ENCODE results near the gene CABP7.

The CABP7 gene

DNA sequence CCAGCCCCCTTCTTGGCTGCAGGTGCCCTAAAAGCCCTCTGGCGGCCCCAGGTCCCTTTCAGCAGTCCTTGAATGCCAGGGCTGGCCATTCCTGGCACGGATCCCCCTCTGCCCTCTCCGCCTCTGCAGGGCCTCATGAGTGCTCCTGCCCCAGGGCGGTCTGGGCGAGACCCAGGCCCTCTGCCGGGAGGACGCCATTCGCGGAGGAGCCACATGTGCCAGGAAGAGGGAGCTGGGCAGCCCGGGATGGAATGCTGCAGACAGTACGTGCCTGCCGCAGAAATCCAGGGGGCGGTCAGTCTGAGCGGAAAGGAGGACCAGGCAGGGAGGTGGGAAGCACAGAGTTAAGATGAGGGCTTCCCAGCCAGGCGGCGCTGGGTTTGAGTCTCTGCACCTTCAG is 2.8 kb downstream of the CABP7 start:
- no peak for DNase-seq (ENCODE audit: low spot score in 2 of 2)
- no peaks in the 10 kb centered on the region for H3K36me3 ChIP-seq (replicated peaks)
- H3K27me3 ChIP-seq (ENCODE audit: low read depth): peaks cover 31% of the 10 kb centered on the region
- no peaks in the 10 kb centered on the region for H3K4me1 ChIP-seq
- in situ Hi-C loops (cut with MboI; ENCODE audit: low sequenced_read_pairs): no loop called here
- no peaks in the 10 kb centered on the region for H3K9me3 ChIP-seq
- H3K4me3 ChIP-seq: no peak overlapping the region

DNA sequence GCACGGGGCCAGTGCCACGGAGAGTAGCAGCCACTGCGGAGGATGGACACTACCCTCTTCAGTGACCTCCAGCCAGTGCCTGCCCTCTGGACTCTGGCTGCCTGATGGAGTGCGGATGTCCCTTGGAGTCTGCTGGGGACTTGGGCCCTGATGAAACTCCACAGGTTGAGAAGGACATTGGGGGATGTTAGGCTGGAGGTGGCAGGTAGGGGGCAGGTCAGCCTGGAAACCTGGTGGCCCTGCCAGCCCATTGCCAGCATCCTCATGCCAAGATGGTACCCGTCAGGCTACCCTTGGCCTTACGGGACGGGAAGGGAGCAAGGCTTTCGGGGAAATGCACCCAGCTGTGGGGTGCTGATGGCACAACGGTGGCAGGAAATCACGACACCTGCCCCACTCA is 4.0 kb downstream of the CABP7 start:
- peaks cover 22% of the 10 kb centered on the region for H3K27me3 ChIP-seq (ENCODE audit: low read depth)
- no peaks in the 10 kb centered on the region for H3K4me1 ChIP-seq
- H3K4me3 ChIP-seq: no peak overlapping the region
- no peaks in the 10 kb centered on the region for H3K9me3 ChIP-seq
- DNase-seq (ENCODE audit: low spot score in 2 of 2): no peak
- no peaks in the 10 kb centered on the region for H3K36me3 ChIP-seq (replicated peaks)
- in situ Hi-C loops (cut with MboI; ENCODE audit: low sequenced_read_pairs): no loop called here

DNA sequence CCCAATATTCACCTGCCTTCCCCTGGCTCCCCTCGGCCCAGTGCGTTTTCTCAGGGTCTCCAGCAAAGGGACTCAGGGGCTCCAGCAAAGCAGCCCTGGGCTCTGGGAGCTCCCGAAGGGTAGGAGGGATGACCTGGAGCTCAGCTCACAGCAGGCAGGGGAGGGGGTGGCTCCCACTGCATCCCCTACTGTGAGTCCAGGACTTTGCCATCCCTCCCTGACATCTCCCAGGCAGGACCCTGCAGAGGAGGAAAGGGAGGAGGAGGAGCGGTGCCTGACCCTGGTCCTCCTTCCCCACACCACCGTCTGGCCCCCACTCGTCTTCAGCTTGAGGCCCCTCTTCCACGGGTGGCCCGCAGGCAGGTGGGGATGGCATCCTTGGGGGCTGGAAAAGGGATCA is 5.0 kb downstream of the CABP7 start:
- no peak for DNase-seq (ENCODE audit: low spot score in 2 of 2)
- H3K9me3 ChIP-seq: no peaks in the 10 kb centered on the region
- peaks cover 13% of the 10 kb centered on the region for H3K27me3 ChIP-seq (ENCODE audit: low read depth)
- H3K36me3 ChIP-seq (replicated peaks): no peaks in the 10 kb centered on the region
- in situ Hi-C loops (cut with MboI; ENCODE audit: low sequenced_read_pairs): no loop called here
- H3K4me3 ChIP-seq: no peak overlapping the region
- H3K4me1 ChIP-seq: no peaks in the 10 kb centered on the region

DNA sequence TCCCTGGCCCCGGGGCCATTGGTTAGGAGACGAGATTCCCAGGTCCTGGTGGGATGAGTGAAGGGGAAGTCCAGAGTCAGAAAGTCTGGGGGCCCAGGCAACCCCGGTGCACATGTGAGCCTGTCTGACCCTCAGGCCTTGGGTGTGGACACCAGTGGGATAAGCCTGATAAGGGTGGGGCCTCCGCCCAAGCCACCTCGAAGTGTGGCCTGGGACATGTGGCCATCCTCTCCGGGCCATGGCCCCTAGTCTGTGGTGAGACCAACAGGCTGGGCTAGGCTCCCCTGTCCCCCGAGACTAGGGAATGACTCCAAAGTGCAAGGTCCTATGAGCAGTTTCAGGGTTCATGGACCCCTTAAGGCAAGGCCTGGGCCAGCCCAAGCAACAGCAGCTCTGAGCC is 6.3 kb downstream of the CABP7 start:
- H3K4me1 ChIP-seq: no peaks in the 10 kb centered on the region
- peaks cover 8% of the 10 kb centered on the region for H3K27me3 ChIP-seq (ENCODE audit: low read depth)
- H3K9me3 ChIP-seq: no peaks in the 10 kb centered on the region
- no peak overlapping the region for H3K4me3 ChIP-seq
- in situ Hi-C loops (cut with MboI; ENCODE audit: low sequenced_read_pairs): no loop called here
- no peaks in the 10 kb centered on the region for H3K36me3 ChIP-seq (replicated peaks)
- DNase-seq (ENCODE audit: low spot score in 2 of 2): no peak

DNA sequence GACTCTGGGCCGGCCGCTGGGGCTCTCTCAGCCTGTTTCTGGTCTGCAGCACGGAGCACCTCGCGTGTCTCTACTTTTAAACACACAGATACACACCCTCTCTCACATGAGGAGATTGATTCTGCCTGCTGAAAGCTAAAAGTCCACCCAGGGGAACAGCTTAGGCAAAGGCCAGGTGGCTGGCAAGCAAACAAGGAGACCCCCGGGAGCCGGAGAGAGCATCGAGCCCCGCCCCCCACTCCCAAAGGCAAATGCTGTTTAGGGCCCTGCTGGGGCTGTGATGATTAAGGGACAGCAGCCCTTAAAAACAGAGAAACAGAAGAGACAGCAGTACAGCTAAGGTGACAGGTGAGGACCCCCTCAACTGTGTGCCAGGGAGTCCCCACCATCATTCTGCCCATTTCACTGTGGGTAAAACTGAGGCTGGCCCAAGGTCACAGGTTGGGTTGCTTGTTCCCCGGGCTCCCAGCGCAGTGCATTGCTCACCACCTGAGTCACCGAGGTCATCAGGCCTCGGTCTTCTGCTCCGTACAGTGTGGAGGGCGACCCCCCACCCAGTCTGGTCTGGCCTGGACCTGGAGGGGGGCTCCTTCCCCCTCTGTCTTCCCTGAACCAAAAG is 6.8 kb downstream of the CABP7 start:
- DNase-seq (ENCODE audit: low spot score in 2 of 2): no peak
- no peaks in the 10 kb centered on the region for H3K9me3 ChIP-seq
- peaks cover 2% of the 10 kb centered on the region; the same call in 1 of the 2 replicates for H3K27me3 ChIP-seq (ENCODE audit: low read depth)
- H3K4me3 ChIP-seq: no peak overlapping the region
- no peaks in the 10 kb centered on the region for H3K36me3 ChIP-seq (replicated peaks)
- in situ Hi-C loops (cut with MboI; ENCODE audit: low sequenced_read_pairs): no loop called here
- H3K4me1 ChIP-seq: no peaks in the 10 kb centered on the region

DNA sequence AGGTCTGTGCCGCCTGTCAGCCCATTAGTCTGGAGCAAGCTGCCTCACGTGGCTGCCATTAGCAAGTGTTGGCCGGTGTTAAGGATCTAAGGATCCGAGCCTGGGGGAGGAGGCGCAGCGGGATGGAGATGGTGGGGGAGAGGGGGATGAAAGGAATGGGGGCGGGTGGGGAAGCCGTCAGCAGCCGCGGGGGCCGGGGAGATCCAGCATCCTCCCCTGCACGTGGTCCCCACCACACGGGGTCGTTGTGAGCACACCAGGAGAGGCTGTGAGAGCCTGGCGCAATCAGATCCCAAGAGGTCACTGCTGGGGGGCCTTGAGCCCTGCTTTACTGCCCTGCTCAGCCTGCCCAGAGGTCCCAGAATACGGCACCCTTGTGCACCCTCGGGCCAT is 7.3 kb downstream of the CABP7 start:
- DNase-seq (ENCODE audit: low spot score in 2 of 2): peak; percentile 7 to 73
- Histone ChIP-seq H3K4me3 (no peak overlapping the region), H3K36me3 (replicated peaks) (no peaks in the 10 kb centered on the region), H3K27me3 (ENCODE audit: low read depth) (no peaks in the 10 kb centered on the region), H3K4me1 (no peaks in the 10 kb centered on the region), H3K9me3 (no peaks in the 10 kb centered on the region)
- in situ Hi-C loops (cut with MboI; ENCODE audit: low sequenced_read_pairs): no loop called here

DNA sequence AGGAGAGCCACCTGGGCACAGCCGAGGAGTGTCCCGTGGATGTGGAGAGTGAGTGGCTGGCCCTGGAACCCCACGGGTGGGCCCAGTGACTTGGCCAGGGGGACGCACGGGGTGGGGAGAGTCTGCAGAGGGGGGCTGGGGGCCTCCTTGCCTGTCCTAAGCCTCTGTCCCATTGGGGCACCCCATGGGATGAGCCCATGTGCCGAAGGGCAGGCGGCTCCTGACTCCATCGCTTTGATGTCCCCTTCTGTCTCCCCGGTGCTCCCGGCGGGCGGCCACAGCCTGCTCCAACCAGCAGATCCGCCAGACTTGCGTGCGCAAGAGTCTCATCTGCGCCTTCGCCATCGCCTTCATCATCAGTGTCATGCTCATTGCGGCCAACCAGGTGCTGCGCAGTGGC is 9.4 kb downstream of the CABP7 start:
- Histone ChIP-seq H3K36me3 (replicated peaks) (no peaks in the 10 kb centered on the region), H3K4me1 (no peaks in the 10 kb centered on the region), H3K27me3 (ENCODE audit: low read depth) (no peaks in the 10 kb centered on the region), H3K4me3 (no peak overlapping the region), H3K9me3 (no peaks in the 10 kb centered on the region)
- no peak for DNase-seq (ENCODE audit: low spot score in 2 of 2)
- in situ Hi-C loops (cut with MboI; ENCODE audit: low sequenced_read_pairs): no loop called here

DNA sequence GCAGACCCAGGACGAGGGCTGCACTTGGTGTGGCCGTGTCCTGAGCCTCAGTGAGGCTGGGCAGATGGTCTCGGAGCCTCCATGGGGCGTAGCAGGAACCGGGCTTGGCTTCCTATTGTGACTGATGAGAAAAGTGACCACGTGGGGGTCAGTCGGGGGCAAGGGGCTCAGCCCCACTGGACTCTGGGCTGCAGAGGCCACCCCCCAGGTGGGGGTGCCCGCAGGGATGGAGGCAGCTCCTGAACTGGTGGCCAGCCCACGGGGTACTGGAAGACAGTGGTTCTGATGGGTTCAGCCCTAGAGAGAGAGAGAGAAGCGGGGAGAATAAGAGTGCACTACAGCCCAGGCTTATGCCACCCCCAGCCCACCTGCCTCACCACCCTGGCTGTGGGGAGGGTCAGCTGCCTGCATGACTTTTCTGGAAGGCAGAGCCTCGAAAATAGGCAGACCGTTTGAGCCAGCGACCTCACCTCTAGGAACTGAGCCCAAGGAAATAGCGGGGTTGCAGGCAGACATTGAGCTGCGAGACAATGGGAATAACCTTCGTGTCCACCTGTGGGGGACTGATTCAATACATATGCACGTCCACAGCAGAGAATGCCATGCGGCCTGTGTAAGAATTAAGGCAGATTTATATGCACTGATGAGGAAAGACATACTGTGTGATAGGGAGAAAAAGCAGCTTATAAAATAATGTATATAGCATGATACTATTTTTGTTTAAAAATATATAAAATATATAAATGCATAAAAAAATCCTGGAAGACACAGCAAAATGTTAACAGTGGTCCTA is 11.5 kb downstream of the CABP7 start:
- Histone ChIP-seq H3K4me3 (no peak overlapping the region), H3K9me3 (no peaks in the 10 kb centered on the region), H3K27me3 (ENCODE audit: low read depth) (no peaks in the 10 kb centered on the region), H3K36me3 (replicated peaks) (no peaks in the 10 kb centered on the region), H3K4me1 (no peaks in the 10 kb centered on the region)
- no peak for DNase-seq (ENCODE audit: low spot score in 2 of 2)
- in situ Hi-C loops (cut with MboI; ENCODE audit: low sequenced_read_pairs): no loop called here

DNA sequence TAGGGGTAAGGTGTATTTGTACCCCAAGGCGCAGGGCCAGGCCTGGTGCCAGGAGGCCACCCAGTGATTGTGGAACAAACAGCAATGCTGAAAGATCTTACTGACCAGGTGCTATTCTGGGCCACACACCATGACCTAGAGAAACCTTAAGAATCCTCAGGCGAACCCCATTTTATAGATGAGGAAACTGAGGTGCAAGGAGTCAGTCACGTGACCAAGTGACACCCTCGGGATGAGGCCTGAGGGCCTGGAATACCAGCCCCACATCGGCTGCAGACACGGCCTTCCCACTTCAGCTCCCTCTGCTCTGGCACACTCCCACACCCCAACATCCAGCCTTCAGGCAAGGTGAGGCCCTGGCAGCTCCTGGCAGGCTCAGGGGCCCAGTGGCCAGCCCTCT is 13.1 kb downstream of the CABP7 start:
- no peak for DNase-seq (ENCODE audit: low spot score in 2 of 2)
- Histone ChIP-seq H3K4me1 (no peaks in the 10 kb centered on the region), H3K4me3 (no peak overlapping the region), H3K36me3 (replicated peaks) (no peaks in the 10 kb centered on the region), H3K9me3 (no peaks in the 10 kb centered on the region), H3K27me3 (ENCODE audit: low read depth) (no peaks in the 10 kb centered on the region)
- in situ Hi-C loops (cut with MboI; ENCODE audit: low sequenced_read_pairs): no loop called here

DNA sequence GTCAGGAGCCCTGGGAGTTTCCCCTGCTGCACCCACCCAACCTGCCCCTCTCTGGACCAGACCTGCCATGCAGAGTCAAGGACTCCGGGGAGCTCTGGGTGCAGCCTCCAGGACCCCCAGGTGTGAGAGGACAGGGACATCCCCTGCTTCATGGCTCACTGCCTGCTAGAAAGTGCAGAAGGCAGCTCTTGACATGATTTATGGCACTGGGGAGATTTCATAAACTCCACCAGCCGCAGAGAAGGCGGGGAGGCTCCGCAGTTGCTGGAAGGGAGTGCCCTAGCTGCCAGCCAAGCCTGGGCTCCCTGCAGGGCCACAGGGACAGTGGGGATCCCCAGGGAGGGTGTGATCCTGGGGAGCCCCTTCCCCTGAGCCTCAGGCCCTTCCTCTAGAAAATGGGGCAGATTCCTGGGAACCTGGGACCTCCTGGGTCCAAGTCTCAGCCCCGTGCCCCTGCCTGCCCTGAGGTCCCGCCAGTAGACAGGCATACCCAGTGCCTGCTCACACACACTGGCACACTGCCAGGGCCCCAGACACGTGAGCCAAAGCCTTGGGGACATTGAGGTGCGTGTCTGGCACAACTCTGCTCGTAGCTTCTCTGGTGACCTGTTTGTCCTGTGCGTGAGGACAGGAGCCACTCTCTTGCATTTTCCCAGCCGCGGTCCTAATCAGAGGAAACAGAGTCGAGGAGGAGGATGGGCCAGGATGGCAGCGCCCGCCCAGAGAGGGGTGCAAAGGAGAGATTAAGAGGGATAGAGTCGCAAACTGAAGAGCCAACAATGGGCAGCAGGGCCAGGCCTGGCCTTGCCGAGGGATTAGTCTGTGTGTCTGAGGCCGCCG is 13.8 kb downstream of the CABP7 start:
- DNase-seq (ENCODE audit: low spot score in 2 of 2): no peak
- in situ Hi-C loops (cut with MboI; ENCODE audit: low sequenced_read_pairs): no loop called here
- Histone ChIP-seq H3K27me3 (ENCODE audit: low read depth) (no peaks in the 10 kb centered on the region), H3K36me3 (replicated peaks) (no peaks in the 10 kb centered on the region), H3K4me1 (no peaks in the 10 kb centered on the region), H3K9me3 (no peaks in the 10 kb centered on the region), H3K4me3 (no peak overlapping the region)

DNA sequence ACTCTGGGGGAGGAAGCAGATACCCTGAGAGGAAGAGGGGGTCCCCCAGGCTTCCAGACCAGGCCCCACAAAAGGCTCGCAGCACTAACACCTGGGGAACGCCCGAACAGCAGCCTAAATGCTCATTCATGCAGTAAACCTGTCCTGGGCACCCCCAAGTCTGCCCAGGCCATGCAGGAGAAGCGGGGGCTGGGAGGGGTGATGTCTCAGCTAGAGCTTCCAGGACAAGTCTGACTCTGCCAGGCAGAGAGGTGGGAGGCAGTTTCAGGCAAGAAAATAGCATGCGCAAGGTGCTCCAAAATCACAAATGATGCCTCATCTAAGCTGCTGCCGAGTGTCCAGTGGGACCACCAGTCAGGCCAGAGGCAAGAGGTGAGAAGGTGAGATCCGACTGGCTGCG is 14.6 kb downstream of the CABP7 start:
- no peaks in the 10 kb centered on the region for H3K36me3 ChIP-seq (replicated peaks)
- no peaks in the 10 kb centered on the region for H3K9me3 ChIP-seq
- no peaks in the 10 kb centered on the region for H3K4me1 ChIP-seq
- H3K27me3 ChIP-seq (ENCODE audit: low read depth): no peaks in the 10 kb centered on the region
- DNase-seq (ENCODE audit: low spot score in 2 of 2): no peak
- no peak overlapping the region for H3K4me3 ChIP-seq
- in situ Hi-C loops (cut with MboI; ENCODE audit: low sequenced_read_pairs): no loop called here

DNA sequence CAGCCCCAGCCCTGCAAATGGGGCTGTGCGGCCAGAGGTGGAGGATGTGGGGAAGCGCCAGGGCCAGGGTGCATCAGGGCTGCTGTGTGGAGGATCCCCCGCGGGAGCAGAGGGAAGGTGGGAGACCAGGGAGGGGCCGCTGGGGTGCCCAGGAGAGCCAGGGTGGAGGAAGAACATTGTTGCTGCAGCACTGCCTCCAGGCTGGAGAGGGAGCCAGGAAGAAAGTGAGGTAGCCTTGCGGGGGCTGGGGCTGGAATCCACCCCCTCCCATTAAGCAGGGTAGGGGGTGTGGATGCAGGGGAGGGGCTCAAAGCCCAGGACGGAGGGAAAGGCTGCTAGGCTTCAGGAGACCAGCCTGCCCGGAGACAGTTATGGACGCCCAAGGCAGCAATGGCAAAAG is 15.0 kb downstream of the CABP7 start:
- DNase-seq (ENCODE audit: low spot score in 2 of 2): no peak
- H3K4me1 ChIP-seq: no peaks in the 10 kb centered on the region

DNA sequence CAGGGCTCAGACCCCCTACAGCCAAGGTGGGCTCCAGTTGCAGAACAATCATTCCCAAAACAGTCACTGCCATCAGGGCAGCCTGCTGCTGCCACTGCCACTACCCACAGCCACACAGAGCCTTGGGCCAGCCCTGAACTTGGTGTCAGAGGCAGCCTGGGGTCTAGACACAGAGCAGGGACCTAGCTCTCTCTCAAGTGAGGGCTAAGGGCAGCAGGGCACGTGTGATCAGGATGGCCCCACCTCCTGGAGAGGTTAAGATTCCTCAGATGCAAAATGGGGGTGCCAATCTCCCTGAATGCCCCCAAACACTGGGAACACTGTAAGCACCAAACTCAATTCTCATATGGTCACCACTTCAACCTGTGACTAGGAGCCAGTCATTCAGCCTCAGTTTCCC is 15.6 kb downstream of the CABP7 start:
- no peaks in the 10 kb centered on the region for H3K36me3 ChIP-seq (replicated peaks)
- H3K9me3 ChIP-seq: no peaks in the 10 kb centered on the region
- in situ Hi-C loops (cut with MboI; ENCODE audit: low sequenced_read_pairs): no loop called here
- H3K4me3 ChIP-seq: no peak overlapping the region
- H3K4me1 ChIP-seq: no peaks in the 10 kb centered on the region
- DNase-seq (ENCODE audit: low spot score in 2 of 2): no peak
- no peaks in the 10 kb centered on the region for H3K27me3 ChIP-seq (ENCODE audit: low read depth)

More for the DNA sequence above, 15.0 kb downstream of the CABP7 start:
- no peak overlapping the region for H3K4me3 ChIP-seq
- H3K36me3 ChIP-seq (replicated peaks): no peaks in the 10 kb centered on the region
- in situ Hi-C loops (cut with MboI; ENCODE audit: low sequenced_read_pairs): no loop called here
- no peaks in the 10 kb centered on the region for H3K27me3 ChIP-seq (ENCODE audit: low read depth)
- no peaks in the 10 kb centered on the region for H3K9me3 ChIP-seq
